Heart left ventricle (tissue), 16 donors: ENCODE results near the gene MRPL21. TPM values are rescaled to one million over a fixed set of nuclear protein-coding genes. Genes with fewer than 3 reads are reported as not detected.
"Not testable (repeated sequence)": the region's sequence is repeated elsewhere in the genome, so short reads cannot be mapped to it uniquely, and the experiment has no call there.

Source experiments
- ATAC-seq, 4 donors: fragments of 200-7000 bp; cut with Tn5 transposase; one replicate each; pipeline ENCODE4 v1.9.1; 2020 to 2022; ENCODE audit warnings: moderate library complexity in 4 of 4, mild to moderate bottlenecking in 3 of 4, moderate number of reproducible peaks in 1 of 4
- DNase-seq, 5 donors: peaks; one replicate each; pipeline ENCODE4 v3.0.0-alpha.2; 2020
- H3K27ac ChIP-seq, 12 donors: fragments of 200-600 bp; sonication (generic) in 4 of 12; one replicate each; pipeline versions ENCODE4 v1.5.0 to v1.8.0; 2016 to 2022; ENCODE audit warnings: mild to moderate bottlenecking in 2 of 12
- H3K27me3 ChIP-seq, 9 donors: fragments of 200-600 bp; sonication (generic) in 2 of 9; one replicate each; pipeline versions ENCODE4 v1.5.1 to v1.8.0; 2016 to 2022; ENCODE audit warnings: mild to moderate bottlenecking in 3 of 9
- H3K36me3 ChIP-seq, 9 donors: fragments of 200-600 bp; sonication (generic) in 2 of 9; one replicate each; pipeline versions ENCODE4 v1.5.0 to v1.8.0; 2018 to 2022; ENCODE audit warnings: mild to moderate bottlenecking in 2 of 9
- H3K4me1 ChIP-seq, 12 donors: fragments of 200-600 bp; sonication (generic) in 4 of 12; one replicate each; pipeline versions ENCODE4 v1.5.0 to v1.8.0; 2016 to 2022; ENCODE audit warnings: mild to moderate bottlenecking in 3 of 12
- H3K4me3 ChIP-seq, 12 donors: fragments of 200-600 bp; sonication (generic) in 4 of 12; one replicate each; pipeline versions ENCODE4 v1.5.0 to v1.8.0; 2017 to 2022; ENCODE audit warnings: mild to moderate bottlenecking in 9 of 12, moderate library complexity in 4 of 12
- H3K9me3 ChIP-seq, 12 donors: fragments of 200-600 bp; sonication (generic) in 4 of 12; one replicate each; pipeline versions ENCODE4 v1.5.0 to v1.8.0; 2016 to 2022; ENCODE audit warnings: mild to moderate bottlenecking in 1 of 12
- CTCF ChIP-seq, 12 donors: fragments of 200-600 bp; sonication (generic) in 4 of 12; IDR thresholded peaks; one replicate each; pipeline versions ENCODE4 v1.5.0 to v1.8.0; 2018 to 2022; ENCODE audit warnings: antibody characterized with exemption in 12 of 12, mild to moderate bottlenecking in 5 of 12
- POLR2A ChIP-seq, 2 donors: fragments of 450-650 bp; IDR thresholded peaks; one replicate each; pipeline ENCODE4 v1.6.1; 2017; ENCODE audit warnings: antibody characterized with exemption in 2 of 2, mild to moderate bottlenecking in 2 of 2, moderate library complexity in 2 of 2
- WGBS, 4 donors: extraction: QIAGEN DNeasy Blood & Tissue Kit in 2 of 4; methylation state at CpG; one replicate each; pipeline versions ENCODE4 v1.1.5 to v1.1.7; 2013 to 2018; 5-methylcytosine and 5-hydroxymethylcytosine counted together
- intact Hi-C, 10 donors: fragments of 100-400 bp; cut with DNase I; formaldehyde crosslinking; loops; one replicate each; pipeline versions ENCODE4 v1.11.1 to v1.14.2; 2022
- polyA plus RNA-seq, 2 donors: library from polyadenylated mRNA; stranded (reverse); fragments of 200-250 nt; gene quantifications; one replicate each; pipeline ENCODE4 v1.2.3, GENCODE V29; 2013
- total RNA-seq, 9 donors: library from RNA; depleted of rRNA in 2 of 9; stranded (reverse); fragments of >200 nt in 2 of 9; fragmentation: NEBNext Ultra II Directional in 3 of 9; extraction: Animal tissue kit (Norgen Biotek cat#: 25700) in 3 of 9; gene quantifications; one replicate each; pipeline versions ENCODE4 v1.1.0 to v1.2.4, GENCODE V29; 2016 to 2023
- donor health status: ischemic (EF 13 %, LVEDD 7.1; RV severe dilation, severe dysfunction).
- donor health status: healthy with polysubstance abuse.
- donor health status: DM: no; HTN: yes; CAD: no.
- donor health status: DM: no; HTN: no; CAD: no.
- donor health status: ischemic (EF 25% LVEDD 6.9; RV normal size, moderate dysfunction).
- donor health status: ischemic (EF 25% LVEDD 5.7; RV mildly dilated, moderate dysfunction).
- donor health status: healthy.
- donor health status: DM: yes; HTN: yes; CAD: no.
- donor health status: ischemic (EF 35%, LVEDD 5.7; RV mildly dilated, moderate dysfunction).
- donor health status: nonischemic (EF 11% LVEDD 7.7; RV severe dilation, severe dysfunction).
- donor health status: DM: yes; HTN: yes; CAD: no.
- donor health status: PGD.
- donor health status: ischemic (EF 29% LVEDD 5.4; RV normal size, mild dysfunction).
- donor health status: nonischemic (EF 23%, LVEDD 6.1; RV moderate dilation, normal function).

MRPL21 gene
- total and polyA plus RNA-seq, 11 donors, result 59.9 to 230 (median 88.8) TPM

- no peak for TF ChIP-seq CTCF (IDR thresholded peaks at IDR 0.05)
- TF ChIP-seq POLR2A (IDR thresholded peaks at IDR 0.05), result no peak
- peaks cover 0 to 8% (median 2%) of the 10 kb centered on the region in 12 donors for H3K9me3 ChIP-seq
- ATAC-seq, result no peak
- H3K27me3 ChIP-seq, result no peaks in the 10 kb centered on the region
- intact Hi-C loops, result loop anchor here in 2 of 10 donors (10.0 kb wide), 1 partner anchor 248 kb away; no protein-coding TSS in a partner anchor
- H3K4me3 ChIP-seq, result no peak overlapping the region
- no peak overlapping the region for H3K27ac ChIP-seq
- DNase-seq, result no peak
- H3K4me1 ChIP-seq, result no peaks in the 10 kb centered on the region
- 79 to 92% (median 89%) methylated on average over 6 of the region's 6 CpGs for WGBS, 4 donors
- no peaks in the 10 kb centered on the region for H3K36me3 ChIP-seq
Observed at GRCh38 chr11:68862421-68862820, 41.2 kb downstream of the MRPL21 start.

DNA sequence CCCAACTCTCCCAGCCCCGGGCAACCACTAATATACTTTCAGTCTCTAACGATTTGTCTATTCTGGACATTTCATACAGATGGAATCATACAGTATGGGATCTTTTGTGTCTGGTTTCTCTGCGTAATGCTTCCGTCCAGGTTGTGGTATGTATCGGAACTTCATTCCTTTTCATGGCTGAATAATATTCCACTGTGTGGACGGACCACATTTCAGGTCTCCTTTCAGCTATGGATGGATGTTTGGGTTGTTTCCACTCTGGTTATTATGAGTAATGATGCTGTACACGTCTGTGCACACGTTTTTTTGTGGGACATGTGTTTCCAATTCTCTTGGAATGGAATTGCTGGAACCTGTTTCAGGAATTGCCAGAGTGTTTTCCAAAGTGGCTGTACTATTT is 44.5 kb downstream of the MRPL21 start:
- DNase-seq (no peak), ATAC-seq (no peak)
- Histone ChIP-seq H3K4me3 (no peak overlapping the region), H3K9me3 (peaks cover 0 to 8% (median 2%) of the 10 kb centered on the region in 12 donors), H3K36me3 (no peaks in the 10 kb centered on the region), H3K27me3 (peaks cover 0 to 7% (median 0%) of the 10 kb centered on the region in 9 donors), H3K4me1 (peaks cover 0 to 23% (median 9%) of the 10 kb centered on the region in 12 donors), H3K27ac (no peak overlapping the region)
- 83 to 87% (median 86%) methylated on average over 8 of the region's 8 CpGs for WGBS, 4 donors
- intact Hi-C loops, result loop anchor here in 2 of 10 donors (10.0 kb wide), 2 partner anchors 244 to 254 kb away; no protein-coding TSS in a partner anchor
- TF ChIP-seq CTCF (IDR thresholded peaks at IDR 0.05) (no peak), POLR2A (IDR thresholded peaks at IDR 0.05) (no peak)

DNA sequence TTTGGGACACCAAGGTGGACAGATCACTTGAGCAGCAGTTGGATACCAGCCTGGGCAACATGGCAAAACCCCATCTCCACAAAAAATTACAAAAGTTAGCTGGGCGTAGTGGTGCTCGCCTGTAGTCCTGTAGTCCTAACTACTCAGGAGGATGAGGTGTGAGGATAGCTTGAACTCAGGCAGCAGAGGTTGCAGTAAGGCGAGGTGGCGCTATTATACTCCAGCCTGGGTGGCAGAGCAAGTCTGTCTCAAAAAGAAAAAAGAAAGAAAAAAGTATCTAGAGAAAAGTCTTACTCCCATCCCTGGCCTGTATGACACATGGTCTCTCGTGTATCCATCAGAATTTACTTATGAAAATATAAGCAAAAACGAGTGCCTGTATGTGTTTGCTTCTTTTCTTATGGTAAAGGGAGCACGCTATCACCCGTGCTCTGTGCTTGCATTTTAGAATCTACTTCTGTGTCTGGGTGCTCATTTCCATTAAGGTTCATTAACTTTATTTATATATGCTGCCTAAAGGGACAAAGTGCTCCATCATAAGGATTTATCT is 46.5 kb downstream of the MRPL21 start:
- DNase-seq (no peak), ATAC-seq (no peak)
- Histone ChIP-seq H3K27me3 (peaks cover 0 to 10% (median 0%) of the 10 kb centered on the region in 9 donors), H3K9me3 (no peaks in the 10 kb centered on the region), H3K4me3 (no peak overlapping the region), H3K36me3 (no peaks in the 10 kb centered on the region), H3K4me1 (peaks cover 0 to 24% (median 9%) of the 10 kb centered on the region in 12 donors), H3K27ac (peak overlapping the region in 1 of 12 donors; percentile 69)
- TF ChIP-seq CTCF (IDR thresholded peaks at IDR 0.05) (no peak), POLR2A (IDR thresholded peaks at IDR 0.05) (no peak)
- WGBS, 4 donors, result 88 to 95% (median 95%) methylated on average over 8 of the region's 8 CpGs
- intact Hi-C loops, result loop anchor here in 2 of 10 donors (10.0 kb wide), 2 partner anchors 242 to 252 kb away; no protein-coding TSS in a partner anchor

- peak in 1 of 5 donors; percentile 12 for DNase-seq
- intact Hi-C loops, result loop anchor here in 2 of 10 donors (10.0 kb wide), 2 partner anchors 242 to 252 kb away; no protein-coding TSS in a partner anchor
- H3K27me3 ChIP-seq, result peaks cover 0 to 10% (median 0%) of the 10 kb centered on the region in 9 donors
- H3K36me3 ChIP-seq, ATAC-seq, H3K9me3 ChIP-seq, H3K4me3 ChIP-seq: not testable (repeated sequence)
- peaks cover 0 to 24% (median 9%) of the 10 kb centered on the region in 12 donors for H3K4me1 ChIP-seq
- WGBS, 4 donors, result 82 to 93% (median 89%) methylated on average over 21 of the region's 21 CpGs
- H3K27ac ChIP-seq, result peak overlapping the region in 5 of 12 donors; percentile 40 to 77 (median 68)
Observed at GRCh38 chr11:68856425-68857030, 47.1 kb downstream of the MRPL21 start.
